GM18517 (cell line): ENCODE measurements around the gene TRPV5.

Experiments used
- ATAC-seq: cut with Tn5 transposase; IDR thresholded peaks from one replicate; pipeline ENCODE4 v1.9.1; 2021; ENCODE audit warnings: mild to moderate bottlenecking, moderate library complexity; ENCODE audit not compliant: unreplicated experiment

The TRPV5 gene

GRCh38 chr7:142910481-142910880 is 23.1 kb downstream of the TRPV5 start:
- ATAC-seq: no peak

GRCh38 chr7:142910031-142910433 is 23.5 kb downstream of the TRPV5 start:
- no peak for ATAC-seq

- ATAC-seq: no peak
Measured at GRCh38 chr7:142908921-142909890, 24.3 kb downstream of the TRPV5 start.

GRCh38 chr7:142908290-142908689 is 25.3 kb downstream of the TRPV5 start:
- ATAC-seq: no peak

GRCh38 chr7:142906643-142907042 is 26.9 kb downstream of the TRPV5 start:
- ATAC-seq: no peak

GRCh38 chr7:142905759-142906158 is 27.8 kb downstream of the TRPV5 start:
- no peak for ATAC-seq

- ATAC-seq: no peak
Measured at GRCh38 chr7:142904128-142904527, 29.4 kb downstream of the TRPV5 start.

- no peak for ATAC-seq
Measured at GRCh38 chr7:142901426-142902259, 31.9 kb downstream of the TRPV5 start.

GRCh38 chr7:142899661-142900060 is 33.9 kb downstream of the TRPV5 start:
- ATAC-seq: no peak

GRCh38 chr7:142898377-142899170 is 35.0 kb downstream of the TRPV5 start:
- no peak for ATAC-seq

- ATAC-seq: no peak
Measured at GRCh38 chr7:142897691-142898090, 35.9 kb downstream of the TRPV5 start.

- no peak for ATAC-seq
Measured at GRCh38 chr7:142896741-142897379, 36.7 kb downstream of the TRPV5 start.

GRCh38 chr7:142896151-142896550 is 37.4 kb downstream of the TRPV5 start:
- no peak for ATAC-seq

GRCh38 chr7:142894985-142895593 is 38.5 kb downstream of the TRPV5 start:
- ATAC-seq: no peak

GRCh38 chr7:142894112-142894984 is 39.2 kb downstream of the TRPV5 start:
- no peak for ATAC-seq

- ATAC-seq: no peak
Measured at GRCh38 chr7:142892951-142893350, 40.6 kb downstream of the TRPV5 start.

- no peak for ATAC-seq
Measured at GRCh38 chr7:142891490-142892082, 42.0 kb downstream of the TRPV5 start.

GRCh38 chr7:142890874-142891485 is 42.6 kb downstream of the TRPV5 start:
- no peak for ATAC-seq
